Measurements from ENCODE around the gene KLC1.
"Not testable (repeated sequence)": the region's sequence is repeated elsewhere in the genome, so short reads cannot be mapped to it uniquely, and the experiment has no call there.

KLC1 gene

DNA sequence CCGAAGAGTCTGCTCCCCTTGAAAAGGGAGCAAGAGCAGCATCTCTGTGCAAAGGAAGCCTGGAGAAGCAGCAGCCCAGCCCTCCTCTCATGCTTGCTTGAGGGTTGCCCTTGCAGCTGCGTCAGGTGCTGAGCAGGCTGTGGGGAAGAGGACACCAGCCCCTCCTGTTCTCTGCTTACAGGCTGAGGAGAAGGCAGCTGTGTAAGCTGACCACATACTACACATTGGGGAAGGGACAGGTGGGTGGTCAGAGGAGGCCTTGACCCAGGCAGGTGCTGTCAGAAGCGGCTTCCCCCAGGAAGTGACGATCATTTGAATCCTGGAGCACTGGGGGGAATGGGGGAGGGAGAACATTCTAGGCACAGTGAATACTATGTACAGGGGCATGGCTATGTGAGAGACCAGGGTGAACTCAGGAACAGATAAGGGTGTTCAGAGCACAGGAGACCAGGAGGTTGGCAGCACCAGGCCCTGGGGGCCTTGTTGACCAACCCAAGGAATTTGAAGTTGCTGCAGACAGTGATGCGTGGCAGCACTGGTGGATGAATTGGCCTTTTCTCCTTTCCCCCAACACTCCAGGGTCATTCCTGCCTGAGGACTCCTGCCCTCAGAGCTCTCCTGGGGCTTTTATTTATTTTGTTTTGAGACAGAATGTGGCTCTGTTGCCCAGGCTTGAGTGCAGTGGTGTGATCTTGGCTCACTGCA, 2.7 kb upstream of the KLC1 start:
- FAIRE-seq = no peak

DNA sequence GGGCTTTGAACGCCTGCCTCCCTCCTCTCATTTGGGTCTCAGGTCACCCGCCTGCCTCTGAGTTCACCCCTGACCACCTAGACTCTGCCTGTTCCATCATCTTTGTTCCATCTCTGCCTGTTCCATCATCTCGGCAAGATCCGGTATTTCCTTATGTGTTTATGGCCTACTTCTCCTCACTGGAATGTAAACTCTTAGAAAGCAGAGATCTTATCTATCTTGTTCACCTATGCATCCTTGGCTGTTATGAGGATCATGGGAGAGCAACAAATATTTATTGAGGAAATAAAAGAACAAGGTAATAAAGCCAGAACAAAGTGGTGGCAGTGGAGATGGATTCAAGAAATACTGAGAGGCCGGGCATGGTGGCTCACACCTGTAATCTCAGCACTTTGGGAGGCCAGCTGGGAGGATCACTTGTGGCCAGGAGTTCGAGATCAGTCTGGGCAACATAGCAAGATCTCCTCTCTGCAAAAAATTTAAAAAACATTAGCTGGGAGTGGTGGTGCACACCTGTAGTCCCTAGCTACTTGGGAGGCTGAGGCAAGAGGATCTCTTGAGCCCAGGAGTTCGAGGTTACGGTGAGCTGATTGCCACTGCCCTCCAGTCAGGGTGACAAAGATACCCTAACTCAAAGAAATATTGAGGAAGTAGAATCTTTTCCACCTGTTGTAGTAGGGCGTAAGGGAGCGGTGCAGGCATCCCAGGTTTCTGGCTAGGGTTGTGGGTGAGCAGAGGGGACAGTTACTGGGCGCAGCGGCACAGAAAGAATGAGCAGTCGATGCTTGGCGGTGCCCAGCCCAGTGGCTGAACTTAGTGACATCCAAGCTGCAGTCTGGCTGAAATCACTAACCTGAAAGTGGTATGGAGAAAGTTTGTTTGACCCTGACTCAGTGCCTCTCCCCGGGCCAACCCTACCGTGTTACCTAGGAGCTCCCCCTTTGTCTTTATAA, 1.7 kb upstream of the KLC1 start:
- no peak for FAIRE-seq

DNA sequence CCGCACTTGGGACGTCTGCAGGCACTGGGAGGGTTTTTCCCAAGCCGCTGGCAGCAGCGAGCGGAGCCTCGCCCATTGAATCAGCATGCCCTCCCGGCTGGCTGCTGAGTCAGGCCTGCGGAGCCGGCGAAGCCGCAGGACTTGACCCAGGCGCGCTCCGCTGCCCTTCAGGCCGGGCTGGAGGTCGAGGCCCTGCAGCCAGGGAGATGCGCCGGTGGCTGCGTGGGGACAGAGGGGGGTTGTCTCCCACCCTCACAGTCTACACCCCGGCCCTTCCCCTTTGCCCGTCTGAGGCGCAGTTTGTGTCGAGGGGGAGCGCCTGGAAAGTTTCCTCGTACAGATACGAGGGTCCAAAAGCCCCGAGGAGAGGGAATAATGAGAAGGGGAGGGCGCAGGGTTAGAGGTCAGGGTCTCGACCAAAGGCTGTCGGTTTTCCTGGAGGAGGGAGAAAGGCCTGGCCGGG, 759 bp upstream of the KLC1 start:
- no peak for FAIRE-seq

DNA sequence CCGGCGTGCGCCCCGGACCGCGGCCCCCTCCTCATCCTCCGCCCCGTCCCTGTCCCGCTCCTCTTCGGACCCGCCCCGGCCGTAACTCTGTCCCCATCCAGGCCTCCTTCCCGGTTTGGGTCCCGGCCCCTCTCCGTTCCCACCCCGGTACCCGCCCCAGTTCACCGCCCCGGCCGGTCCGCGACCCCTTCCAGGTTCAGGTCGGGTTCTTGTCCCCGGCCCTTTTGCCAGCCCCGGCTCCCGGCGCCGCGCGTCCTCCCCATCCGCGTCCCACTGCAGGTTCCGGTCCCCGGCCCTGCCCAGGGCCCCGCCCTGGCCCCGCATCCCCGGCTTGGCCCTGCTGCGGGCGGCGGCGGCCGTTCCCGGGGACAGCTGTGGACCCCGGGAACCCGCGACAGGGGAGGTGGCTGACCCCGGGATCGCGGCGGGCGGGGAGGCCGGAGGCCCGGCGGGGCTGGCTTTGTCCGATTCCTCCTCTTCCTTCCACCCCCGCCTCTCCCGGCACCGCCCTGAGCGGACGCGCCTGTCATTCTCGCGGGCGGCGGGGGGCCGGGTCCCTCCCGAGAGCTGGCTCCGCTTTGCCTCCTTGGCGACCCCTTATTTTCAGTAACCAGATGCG, 601 bp downstream of the KLC1 start:
- no peak for FAIRE-seq

DNA sequence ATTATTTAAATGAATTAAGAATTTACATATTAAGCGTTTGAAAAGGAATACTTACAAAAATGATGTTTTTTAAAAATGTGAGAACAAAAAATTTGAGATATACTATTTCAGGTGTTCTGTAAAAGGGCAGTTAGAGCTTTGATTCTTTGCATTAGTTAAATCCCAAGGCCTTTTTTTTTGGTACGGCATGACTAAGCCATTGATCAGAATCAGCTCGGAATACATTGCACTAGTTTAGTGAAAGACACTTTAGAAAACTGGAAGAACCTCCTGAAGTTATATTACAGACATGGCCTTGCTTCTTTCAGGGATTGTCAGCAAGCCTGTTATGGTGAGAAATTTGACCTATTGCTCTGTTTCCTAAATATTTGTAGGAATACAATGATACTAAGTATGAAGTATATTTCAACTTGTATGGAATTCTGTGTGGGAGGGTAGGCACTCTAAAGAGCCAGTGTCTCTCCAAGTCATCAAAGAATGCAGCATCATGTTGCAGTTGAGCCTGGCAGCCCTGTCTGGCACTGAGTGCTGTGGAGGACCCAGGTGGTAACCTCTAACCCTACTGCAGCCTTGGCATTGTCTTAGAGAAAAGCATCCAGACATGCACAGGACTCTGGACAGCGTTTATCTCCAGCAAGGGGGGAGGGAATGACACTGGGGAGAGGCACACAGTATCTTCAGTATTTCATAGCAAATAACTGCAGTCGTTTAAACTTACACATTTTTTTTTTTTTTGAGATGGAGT, 1.5 kb downstream of the KLC1 start:
- no peak for FAIRE-seq

DNA sequence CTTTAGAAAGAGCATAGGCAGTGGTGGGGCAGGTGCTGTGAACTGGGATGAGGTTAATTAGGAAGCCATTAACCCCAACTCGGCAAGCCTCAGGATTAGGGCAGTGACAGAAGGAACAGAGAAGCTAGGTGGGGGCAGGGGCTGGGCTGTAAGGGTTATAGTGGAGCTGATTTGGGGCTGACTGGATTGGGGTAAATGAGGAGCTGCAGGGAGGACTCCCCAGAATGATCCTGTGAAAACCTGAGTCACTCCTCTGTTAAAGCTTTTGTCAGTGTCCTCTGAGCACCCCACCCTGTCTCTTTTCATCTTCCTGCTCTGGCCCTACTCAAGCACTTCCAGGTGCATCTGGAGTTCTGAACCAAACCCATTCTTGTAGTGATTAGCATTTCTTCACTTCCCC, 4.4 kb downstream of the KLC1 start:
- FAIRE-seq = no peak

DNA sequence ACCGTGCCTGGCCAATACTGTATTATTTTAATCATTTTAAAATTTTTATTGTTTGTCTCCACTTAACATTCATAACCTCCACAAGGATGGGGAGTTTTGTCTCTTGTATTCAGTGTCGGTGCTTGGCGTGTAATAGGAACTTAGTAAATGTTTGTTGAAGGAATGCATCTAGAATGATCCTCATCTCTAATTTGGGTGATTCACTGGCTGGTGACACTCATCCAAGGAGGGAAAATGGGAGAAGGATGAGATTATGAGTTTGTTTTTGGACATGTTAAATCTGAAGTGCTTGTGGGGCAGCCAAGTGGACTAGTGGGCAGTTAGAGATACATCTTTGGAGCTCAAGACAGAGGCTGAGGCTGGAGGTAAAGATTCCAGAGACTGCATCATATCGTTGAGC, 5.1 kb downstream of the KLC1 start:
- FAIRE-seq = no peak

DNA sequence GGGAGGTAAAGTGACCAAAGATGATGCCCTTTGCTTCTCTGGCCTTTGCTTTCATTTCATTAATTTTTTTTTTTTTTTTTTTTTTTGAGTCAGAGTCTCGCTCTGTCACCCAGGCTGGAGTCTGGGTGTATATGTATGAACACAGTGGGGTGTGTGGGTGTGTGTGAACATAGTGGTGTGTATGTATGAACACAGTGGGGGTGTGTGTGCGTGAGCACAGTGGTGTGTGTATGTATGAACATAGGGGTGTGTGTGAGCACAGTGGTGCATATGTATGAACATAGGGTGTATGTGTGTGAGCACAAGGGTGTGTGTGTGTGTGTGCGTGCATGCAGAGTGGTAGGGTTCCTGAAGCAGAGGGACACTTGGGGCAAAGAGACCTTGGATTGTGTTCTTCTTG, 9.6 kb downstream of the KLC1 start:
- no peak for FAIRE-seq

DNA sequence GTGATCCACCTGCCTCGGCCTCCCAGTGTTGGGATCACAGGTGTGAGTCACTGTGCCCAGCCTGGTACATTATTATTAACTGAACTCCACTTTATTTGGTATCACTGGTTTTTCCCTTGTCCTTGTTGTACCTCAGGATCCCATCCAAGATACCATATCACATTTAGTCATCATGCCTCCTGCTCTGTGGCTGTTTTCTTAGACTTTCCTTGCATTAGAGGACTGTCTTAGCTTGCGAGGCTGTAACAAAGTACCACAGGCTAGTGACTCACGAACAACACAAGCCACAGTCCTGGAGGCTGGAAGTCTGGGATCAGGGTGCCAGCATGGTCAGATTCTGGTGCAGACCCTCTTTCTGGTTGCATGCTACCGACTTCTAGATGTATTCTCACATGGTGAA, 12.2 kb downstream of the KLC1 start:
- no peak for FAIRE-seq

DNA sequence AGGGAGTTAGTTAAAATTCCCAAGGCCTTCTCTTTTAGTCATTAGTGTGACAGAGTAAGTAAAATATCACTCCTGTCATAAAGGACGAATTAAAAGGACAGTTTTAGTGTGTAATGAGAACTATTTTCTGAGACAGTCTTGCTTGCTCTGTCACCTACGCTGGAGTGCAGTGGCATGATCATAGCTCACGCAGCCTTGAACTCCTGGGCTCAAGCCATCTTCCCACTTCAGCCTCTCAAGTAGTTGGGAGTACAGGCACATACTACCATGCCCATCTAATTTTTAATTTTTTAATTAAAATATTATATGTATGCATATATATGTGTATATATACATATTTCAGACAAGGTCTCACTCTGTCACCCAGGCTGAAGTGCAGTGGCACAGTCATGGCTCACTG, 17.2 kb downstream of the KLC1 start:
- no peak for FAIRE-seq

DNA sequence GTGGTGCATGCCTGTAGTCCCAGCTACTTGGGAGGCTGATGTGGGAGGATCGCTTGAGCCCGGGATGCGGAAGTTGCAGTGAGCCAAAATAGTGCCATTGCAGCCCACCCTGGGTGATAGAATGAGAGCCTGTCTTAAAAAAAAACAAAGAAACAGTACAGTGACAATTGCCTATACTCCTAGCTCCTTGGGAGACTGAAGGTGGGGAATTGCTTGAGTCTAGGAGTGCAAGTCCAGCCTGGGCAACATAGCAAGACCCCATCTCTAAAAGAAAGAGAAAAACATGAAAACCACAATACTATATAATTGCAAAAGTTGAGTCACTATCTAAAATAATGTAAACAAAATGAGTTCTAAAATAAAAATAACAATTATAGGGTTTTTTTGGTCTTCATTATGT, 20.0 kb downstream of the KLC1 start:
- FAIRE-seq = no peak

DNA sequence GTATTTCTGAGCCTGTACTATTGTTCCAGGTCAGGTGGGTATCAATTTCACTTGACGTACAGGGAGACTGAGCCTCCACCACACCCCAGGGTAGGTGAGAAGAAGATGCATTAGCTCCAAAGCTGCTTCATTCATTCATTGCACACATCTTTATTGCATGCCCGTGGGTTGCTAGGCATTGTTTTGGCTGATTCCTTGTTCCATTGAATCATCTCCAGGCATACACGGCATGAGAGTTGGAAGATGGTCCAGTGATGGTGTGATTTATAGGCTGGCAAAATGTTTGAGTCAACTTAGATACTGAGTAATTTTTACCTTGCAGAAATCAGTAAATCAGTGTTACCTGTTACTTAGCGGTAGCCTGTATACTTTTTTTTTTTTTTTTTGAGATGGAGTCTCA, 21.2 kb downstream of the KLC1 start:
- FAIRE-seq = no peak

DNA sequence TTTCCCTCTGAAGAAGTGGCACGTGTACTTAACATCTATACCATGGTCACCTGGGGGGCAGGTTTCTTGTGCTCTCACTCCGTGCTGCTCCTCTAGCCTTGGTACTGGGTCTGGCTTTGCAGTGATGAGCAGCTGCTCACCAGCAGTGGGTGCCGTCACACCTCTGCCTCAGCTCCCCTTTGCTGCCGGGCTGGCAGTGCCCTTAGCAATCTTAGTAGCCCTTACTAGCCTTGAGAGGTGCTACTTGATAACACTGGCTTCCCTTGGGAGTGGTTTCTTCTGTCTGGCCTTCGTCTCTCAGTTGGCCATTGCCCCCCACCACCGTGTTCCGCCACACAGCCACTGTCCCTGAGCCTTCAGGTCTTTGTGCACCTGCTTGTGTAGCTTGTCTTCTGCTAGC, 22.6 kb downstream of the KLC1 start:
- no peak for FAIRE-seq

DNA sequence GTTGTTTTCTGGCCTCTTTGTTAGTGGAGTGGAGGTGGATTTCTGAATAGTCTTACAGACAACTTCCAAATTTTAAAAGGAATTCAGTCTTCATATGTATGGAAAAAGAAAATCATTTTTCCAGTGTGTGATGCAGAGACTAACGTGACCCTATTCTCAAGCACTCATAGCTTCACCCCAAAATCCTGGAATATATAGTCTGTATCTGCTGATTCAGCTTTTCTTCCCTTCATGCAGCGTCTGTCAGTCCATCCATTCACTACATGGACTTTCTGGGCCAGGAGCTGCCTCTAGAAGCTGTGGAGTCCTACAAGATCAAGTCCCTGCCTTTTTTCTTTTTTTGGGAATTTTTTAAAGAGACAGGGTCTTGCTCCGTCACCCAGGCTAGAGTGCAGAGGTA, 23.8 kb downstream of the KLC1 start:
- FAIRE-seq = no peak

DNA sequence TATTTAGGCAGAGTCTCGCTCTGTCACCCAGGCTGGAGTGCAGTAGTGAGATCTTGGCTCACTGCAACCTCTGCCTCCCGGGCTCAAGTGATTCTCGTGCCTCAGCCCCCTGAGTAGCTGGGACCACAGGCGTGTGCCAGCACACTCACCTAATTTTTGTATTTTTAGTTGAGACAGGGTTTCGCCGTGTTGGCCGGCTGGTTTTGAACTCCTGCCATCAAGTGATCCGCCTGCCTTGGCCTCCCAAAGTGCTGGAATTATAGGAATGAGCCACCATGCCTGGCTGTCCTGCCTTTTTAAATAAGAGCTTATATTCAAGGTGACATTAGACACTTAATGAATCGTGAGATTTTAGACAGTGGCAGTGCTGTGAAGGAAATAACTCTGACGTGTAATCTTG, 24.3 kb downstream of the KLC1 start:
- not testable (repeated sequence) for FAIRE-seq

DNA sequence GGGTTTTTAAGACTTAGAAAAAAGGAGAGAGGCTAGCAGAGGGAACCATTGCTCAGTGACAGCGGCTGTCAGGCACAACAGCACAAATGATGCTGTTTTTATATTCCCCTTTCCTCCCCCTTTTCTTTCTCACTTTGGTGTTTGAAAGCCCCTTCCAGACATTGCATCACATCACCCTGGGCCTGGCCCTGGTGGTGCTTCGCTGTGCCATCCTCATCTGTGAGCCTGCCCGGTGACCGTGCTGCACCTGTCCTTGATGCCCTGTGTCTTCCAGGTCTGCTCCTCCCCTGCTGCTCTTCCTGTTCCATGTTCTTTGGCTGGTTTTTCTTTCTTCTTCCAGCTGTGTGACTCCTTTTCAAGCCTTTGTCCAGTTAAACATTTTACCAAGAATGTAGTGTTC, 24.8 kb downstream of the KLC1 start:
- FAIRE-seq = no peak

DNA sequence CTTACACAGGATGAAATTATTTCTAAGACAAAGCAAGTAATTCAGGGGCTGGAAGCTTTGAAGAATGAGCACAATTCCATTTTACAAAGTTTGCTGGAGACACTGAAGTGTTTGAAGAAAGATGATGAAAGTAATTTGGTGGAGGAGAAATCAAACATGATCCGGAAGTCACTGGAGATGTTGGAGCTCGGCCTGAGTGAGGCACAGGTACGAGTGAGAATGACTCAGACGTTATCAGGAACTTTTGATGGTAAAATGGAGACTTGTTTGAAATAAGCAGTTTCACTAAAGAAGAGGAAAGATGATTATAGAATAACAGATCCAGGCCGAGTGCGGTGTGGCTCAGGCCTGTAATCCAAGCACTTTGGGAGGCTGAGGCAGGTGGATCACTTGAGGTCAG, 25.6 kb downstream of the KLC1 start:
- no peak for FAIRE-seq

DNA sequence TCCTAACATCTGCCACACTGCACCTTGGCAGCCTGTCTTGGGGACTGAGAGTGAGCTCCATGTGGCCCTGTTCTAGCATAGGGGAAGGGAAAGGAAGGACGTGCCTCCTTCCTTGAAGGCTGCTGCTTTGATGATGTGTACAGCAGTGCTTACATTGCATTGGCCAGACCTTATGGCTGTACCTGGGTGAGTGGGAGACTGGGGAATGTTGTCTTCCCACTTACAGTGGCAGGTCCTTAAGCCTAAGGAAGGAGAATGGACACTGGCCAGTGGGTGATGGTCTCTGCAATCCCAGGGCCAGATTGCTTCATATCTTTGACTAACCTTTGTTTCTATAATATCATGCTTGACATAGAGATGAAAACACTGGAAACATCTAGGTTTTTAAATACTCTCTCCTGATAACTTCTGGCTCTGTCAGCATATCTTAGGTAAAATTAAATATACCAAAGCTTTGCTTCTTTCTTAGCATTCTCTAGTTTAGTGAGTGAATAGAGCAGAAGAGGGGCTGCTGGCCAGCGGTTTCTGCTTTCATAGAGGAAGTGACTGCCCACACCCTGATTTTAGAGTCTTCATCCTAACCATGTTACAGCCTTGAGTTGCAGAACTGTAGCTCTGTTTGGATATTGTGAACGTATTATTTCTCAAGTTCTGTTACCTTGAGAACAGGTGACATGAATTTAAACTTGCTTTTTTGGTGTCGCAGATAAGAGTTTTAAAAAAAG, 27.2 kb downstream of the KLC1 start:
- FAIRE-seq = no peak

DNA sequence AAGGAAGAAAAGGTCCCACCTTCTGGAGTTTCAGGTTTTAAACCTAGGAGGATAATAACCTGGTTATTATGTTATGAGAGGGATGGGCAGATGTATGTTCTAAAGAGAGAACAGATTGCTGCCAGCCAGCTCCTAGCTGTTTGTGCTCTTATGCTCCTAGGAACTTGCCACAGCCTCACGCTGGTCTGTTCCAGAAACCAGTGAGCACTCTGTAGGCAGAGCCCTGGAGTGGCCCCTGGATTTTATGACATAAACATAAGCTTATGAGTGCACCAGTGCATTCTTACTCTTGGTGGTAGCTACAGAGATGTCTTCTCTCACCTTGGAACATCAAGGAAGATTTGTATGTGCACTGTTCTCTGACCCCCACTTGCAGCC, 27.7 kb downstream of the KLC1 start:
- FAIRE-seq = no peak

DNA sequence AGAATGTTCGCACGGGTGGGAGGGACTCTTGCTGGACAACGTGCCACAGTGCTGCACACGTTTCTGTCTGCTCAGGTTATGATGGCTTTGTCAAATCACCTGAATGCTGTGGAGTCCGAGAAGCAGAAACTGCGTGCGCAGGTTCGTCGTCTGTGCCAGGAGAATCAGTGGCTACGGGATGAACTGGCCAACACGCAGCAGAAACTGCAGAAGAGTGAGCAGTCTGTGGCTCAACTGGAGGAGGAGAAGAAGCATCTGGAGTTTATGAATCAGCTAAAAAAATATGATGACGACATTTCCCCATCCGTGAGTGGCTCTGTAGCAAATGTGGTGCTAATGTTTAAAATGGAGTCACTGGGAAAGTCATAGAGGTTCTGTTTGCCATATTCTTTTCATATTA, 28.5 kb downstream of the KLC1 start:
- no peak for FAIRE-seq

DNA sequence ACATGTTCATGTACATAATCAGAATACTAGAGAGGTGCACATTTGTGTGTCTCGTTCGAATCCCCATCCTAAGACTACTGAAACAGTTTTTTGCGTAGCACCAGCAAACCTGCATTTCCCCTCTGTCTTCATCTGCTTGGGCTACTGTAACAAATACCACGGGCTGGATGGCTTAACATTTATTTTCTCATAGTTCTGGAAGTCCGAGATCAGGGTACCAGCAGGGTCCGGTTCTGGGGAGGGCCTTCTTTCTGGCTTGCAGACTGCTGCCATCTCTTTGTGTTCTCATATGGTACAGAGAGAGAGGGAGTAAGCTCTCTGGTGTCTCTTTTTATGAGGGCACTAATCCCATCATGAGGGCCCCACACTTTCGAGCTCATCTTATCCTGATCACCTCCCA, 30.6 kb downstream of the KLC1 start:
- FAIRE-seq = no peak

DNA sequence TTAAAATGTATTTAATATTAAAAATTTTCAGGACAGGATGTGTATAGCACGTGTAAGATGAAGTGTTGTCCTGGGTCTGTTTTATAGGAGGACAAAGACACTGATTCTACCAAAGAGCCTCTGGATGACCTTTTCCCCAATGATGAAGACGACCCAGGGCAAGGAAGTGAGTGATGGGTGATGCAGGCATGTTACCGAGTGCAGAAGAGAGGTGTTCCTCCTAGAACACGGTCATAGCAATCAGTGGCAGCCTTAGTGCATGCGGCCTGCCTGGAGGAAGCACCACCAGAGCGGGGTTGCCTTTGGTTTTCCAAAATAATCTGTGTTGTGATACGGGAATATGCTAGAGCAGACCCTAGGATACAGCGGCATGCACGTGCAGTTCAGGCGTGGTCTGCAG, 33.0 kb downstream of the KLC1 start:
- no peak for FAIRE-seq

DNA sequence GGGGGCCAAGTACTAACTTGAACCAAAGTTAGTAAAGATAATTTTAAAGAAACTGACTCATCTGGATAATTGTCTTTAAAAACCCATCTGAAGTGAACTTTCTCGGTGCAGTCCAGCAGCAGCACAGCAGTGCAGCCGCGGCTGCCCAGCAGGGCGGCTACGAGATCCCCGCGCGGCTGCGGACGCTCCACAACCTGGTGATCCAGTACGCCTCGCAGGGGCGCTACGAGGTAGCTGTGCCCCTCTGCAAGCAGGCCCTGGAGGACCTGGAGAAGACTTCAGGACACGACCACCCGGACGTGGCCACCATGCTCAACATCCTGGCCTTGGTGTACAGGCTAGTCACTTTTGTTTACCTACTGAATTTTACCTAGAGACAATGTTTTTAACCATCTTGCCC, 33.6 kb downstream of the KLC1 start:
- FAIRE-seq = no peak

All from TTC549 (cell line).